HepG2 (cell line): ENCODE results near the gene P4HB. TPM values are rescaled to one million over a fixed set of nuclear protein-coding genes. Genes with fewer than 3 reads are reported as not detected.

Experiments
- ATF7 ChIP-seq, 2 experiments: fragments of 450-650 bp in 1 of 2; sonication (generic) in 1 of 2; formaldehyde crosslinking in 1 of 2; IDR thresholded peaks; 2 replicates each; pipeline versions ENCODE4 v1.4.0 to v1.6.1; 2016 to 2020; ENCODE audit warnings: antibody characterized with exemption in 1 of 2, mild to moderate bottlenecking in 1 of 2, missing genetic modification reagents in 1 of 2
- FOXK2 ChIP-seq: fragments of 450-650 bp; IDR thresholded peaks from 2 replicates; pipeline ENCODE4 v1.6.1; 2016
- FOXM1 ChIP-seq: sonication (generic); formaldehyde crosslinking; IDR thresholded peaks from 2 replicates; pipeline ENCODE4 v1.5.0; 2020; ENCODE audit warnings: missing genetic modification reagents
- HBP1 ChIP-seq: IDR thresholded peaks from 2 replicates; pipeline ENCODE4 v1.6.1; 2016; ENCODE audit warnings: low read depth, control low read depth
- HDAC1 ChIP-seq: sonication (generic); formaldehyde crosslinking; IDR thresholded peaks from 2 replicates; pipeline ENCODE4 v1.5.1; 2020; ENCODE audit warnings: mild to moderate bottlenecking, missing genetic modification reagents
- JDP2 ChIP-seq: sonication (generic); formaldehyde crosslinking; IDR thresholded peaks from 2 replicates; pipeline ENCODE4 v1.8.1; 2022; ENCODE audit warnings: missing genetic modification reagents, borderline replicate concordance
- RBM39 ChIP-seq: fragments of 200-400 bp; formaldehyde crosslinking; IDR thresholded peaks from one replicate; pipeline ENCODE4 v1.6.1; 2018; ENCODE audit warnings: antibody characterized with exemption, mild to moderate bottlenecking, low read depth, low read length; ENCODE audit not compliant: poor library complexity, severe bottlenecking
- TARDBP ChIP-seq: sonication (generic); formaldehyde crosslinking; IDR thresholded peaks from 2 replicates; pipeline ENCODE4 v1.8.0; 2022; ENCODE audit warnings: mild to moderate bottlenecking, missing genetic modification reagents
- ZEB1 ChIP-seq: IDR thresholded peaks from 2 replicates; pipeline ENCODE4 v1.6.1; 2012; ENCODE audit warnings: mild to moderate bottlenecking, low read depth, inconsistent platforms; ENCODE audit not compliant: insufficient replicate concordance
- ZNF121 ChIP-seq: sonication (generic); formaldehyde crosslinking; IDR thresholded peaks from 2 replicates; pipeline ENCODE4 v1.5.0; 2020; ENCODE audit warnings: mild to moderate bottlenecking, missing genetic modification reagents
- ZNF235 ChIP-seq: sonication (generic); formaldehyde crosslinking; IDR thresholded peaks from 2 replicates; pipeline ENCODE4 v1.8.1; 2023; ENCODE audit warnings: mild to moderate bottlenecking, missing genetic modification reagents, borderline replicate concordance
- ZNF326 ChIP-seq: sonication (generic); formaldehyde crosslinking; IDR thresholded peaks from 2 replicates; pipeline ENCODE4 v1.4.0; 2020; ENCODE audit warnings: missing genetic modification reagents, borderline replicate concordance
- ZNF350 ChIP-seq: sonication (generic); formaldehyde crosslinking; IDR thresholded peaks from 2 replicates; pipeline ENCODE4 v1.4.0; 2020; ENCODE audit warnings: mild to moderate bottlenecking, low read depth, missing genetic modification reagents, borderline replicate concordance
- ZNF382 ChIP-seq: sonication (generic); formaldehyde crosslinking; IDR thresholded peaks from 2 replicates; pipeline ENCODE4 v1.5.0; 2020; ENCODE audit warnings: missing genetic modification reagents, mild to moderate bottlenecking, borderline replicate concordance
- ZNF468 ChIP-seq: sonication (generic); formaldehyde crosslinking; IDR thresholded peaks from 2 replicates; pipeline ENCODE4 v1.8.0; 2022; ENCODE audit warnings: mild to moderate bottlenecking, moderate library complexity, missing genetic modification reagents
- ZNF562 ChIP-seq: sonication (generic); formaldehyde crosslinking; IDR thresholded peaks from 2 replicates; pipeline ENCODE4 v1.8.0; 2022; ENCODE audit warnings: missing genetic modification reagents, borderline replicate concordance
- ZNF577 ChIP-seq: sonication (generic); formaldehyde crosslinking; IDR thresholded peaks from 2 replicates; pipeline ENCODE4 v1.4.0; 2020; ENCODE audit warnings: mild to moderate bottlenecking, low read depth, missing genetic modification reagents, borderline replicate concordance
- ZNF709 ChIP-seq: sonication (generic); formaldehyde crosslinking; IDR thresholded peaks from 2 replicates; pipeline ENCODE4 v1.5.0; 2020; ENCODE audit warnings: mild to moderate bottlenecking, missing genetic modification reagents
- ZSCAN25 ChIP-seq: sonication (generic); formaldehyde crosslinking; IDR thresholded peaks from 2 replicates; pipeline ENCODE4 v1.8.0; 2022; ENCODE audit warnings: mild to moderate bottlenecking, missing genetic modification reagents
- polyA plus RNA-seq, 8 experiments: library from polyadenylated mRNA; depleted of rRNA in 3 of 8; stranded (reverse) in 7 of 8; unstranded in 1 of 8; fragments of >200 nt; fragmentation: Illumina TruSeq in 4 of 8; extraction: Trizol in 4 of 8; gene quantifications; 2 replicates each; pipeline versions ENCODE4 v1.2.1 to v1.2.3, GENCODE V29; 2011 to 2016; ENCODE audit warnings: low read depth in 4 of 8, missing spikeins in 1 of 8, mixed read lengths in 1 of 8; ENCODE audit not compliant: insufficient read depth in 1 of 8
- total RNA-seq, 5 experiments: library from RNA; depleted of rRNA; stranded (reverse); fragments of >200 nt; fragmentation: Illumina TruSeq; extraction: Trizol; gene quantifications; 2 replicates each; pipeline ENCODE4 v1.2.3, GENCODE V29; 2016; ENCODE audit warnings: low read depth in 1 of 5
- TF ChIP-seq, protein P1 (sequence below): sonication (generic); formaldehyde crosslinking; IDR thresholded peaks from 2 replicates; pipeline ENCODE4 v1.4.0; 2020; ENCODE audit warnings: missing genetic modification reagents, borderline replicate concordance
- TF ChIP-seq, protein P2 (sequence below): sonication (generic); formaldehyde crosslinking; IDR thresholded peaks from 2 replicates; pipeline ENCODE4 v1.5.0; 2020; ENCODE audit warnings: mild to moderate bottlenecking, missing genetic modification reagents, borderline replicate concordance

P4HB gene
- total and polyA plus RNA-seq, 2 of the 13 experiments (the other 11 are each of a cell fraction or from before 2014, with no cell fraction given): 185 to 782 TPM

DNA sequence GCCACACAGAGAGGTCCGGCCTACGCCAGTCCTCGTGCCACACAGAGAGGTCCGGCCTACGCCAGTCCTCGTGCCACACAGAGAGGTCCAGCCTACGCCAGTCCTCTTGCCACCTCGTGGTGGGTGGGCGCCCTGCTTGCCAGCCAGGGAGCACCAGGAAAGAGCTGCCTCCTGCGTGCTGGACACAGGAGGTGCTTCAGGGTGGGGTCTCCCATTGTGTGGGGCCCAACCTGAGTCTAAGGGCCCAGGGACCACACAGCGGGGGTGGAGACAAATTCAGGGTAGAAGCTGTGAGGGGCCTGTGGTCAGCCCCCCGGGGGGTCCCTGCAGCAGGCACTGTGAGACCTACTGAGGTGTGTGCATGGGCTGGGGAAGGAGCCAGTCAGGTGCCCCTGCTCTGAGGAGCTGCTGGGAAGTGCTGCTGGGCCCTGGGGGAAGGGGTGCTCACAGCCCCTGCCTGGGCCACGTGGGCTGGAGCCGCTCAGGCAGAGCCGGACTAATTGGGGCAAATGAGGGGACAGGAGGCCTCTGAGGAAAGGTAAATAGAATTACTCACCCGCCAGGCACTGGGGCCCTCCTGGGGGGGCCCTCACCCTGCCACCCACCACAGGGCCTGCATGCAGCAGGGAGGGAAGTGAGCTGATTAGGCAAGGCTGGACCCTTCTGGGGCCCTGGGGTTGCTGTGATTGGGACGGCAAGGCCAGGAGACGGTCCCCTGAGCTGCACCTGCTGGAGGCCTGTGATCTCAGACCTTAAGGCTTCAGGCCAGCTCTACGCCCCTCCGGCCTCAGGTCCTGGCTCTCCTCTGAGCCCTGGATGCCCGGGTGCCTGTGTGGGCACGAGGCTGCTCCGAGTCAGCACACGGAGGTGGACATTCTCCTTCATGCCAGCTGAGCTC, 45.3 kb downstream of the P4HB start (continued):
- TF ChIP-seq TARDBP (CRISPR knock-in tag): no peak; the same call in 1 of the 2 replicates
- no peak for TF ChIP-seq ZNF382 (CRISPR knock-in tag)
- TF ChIP-seq, protein P1, sequence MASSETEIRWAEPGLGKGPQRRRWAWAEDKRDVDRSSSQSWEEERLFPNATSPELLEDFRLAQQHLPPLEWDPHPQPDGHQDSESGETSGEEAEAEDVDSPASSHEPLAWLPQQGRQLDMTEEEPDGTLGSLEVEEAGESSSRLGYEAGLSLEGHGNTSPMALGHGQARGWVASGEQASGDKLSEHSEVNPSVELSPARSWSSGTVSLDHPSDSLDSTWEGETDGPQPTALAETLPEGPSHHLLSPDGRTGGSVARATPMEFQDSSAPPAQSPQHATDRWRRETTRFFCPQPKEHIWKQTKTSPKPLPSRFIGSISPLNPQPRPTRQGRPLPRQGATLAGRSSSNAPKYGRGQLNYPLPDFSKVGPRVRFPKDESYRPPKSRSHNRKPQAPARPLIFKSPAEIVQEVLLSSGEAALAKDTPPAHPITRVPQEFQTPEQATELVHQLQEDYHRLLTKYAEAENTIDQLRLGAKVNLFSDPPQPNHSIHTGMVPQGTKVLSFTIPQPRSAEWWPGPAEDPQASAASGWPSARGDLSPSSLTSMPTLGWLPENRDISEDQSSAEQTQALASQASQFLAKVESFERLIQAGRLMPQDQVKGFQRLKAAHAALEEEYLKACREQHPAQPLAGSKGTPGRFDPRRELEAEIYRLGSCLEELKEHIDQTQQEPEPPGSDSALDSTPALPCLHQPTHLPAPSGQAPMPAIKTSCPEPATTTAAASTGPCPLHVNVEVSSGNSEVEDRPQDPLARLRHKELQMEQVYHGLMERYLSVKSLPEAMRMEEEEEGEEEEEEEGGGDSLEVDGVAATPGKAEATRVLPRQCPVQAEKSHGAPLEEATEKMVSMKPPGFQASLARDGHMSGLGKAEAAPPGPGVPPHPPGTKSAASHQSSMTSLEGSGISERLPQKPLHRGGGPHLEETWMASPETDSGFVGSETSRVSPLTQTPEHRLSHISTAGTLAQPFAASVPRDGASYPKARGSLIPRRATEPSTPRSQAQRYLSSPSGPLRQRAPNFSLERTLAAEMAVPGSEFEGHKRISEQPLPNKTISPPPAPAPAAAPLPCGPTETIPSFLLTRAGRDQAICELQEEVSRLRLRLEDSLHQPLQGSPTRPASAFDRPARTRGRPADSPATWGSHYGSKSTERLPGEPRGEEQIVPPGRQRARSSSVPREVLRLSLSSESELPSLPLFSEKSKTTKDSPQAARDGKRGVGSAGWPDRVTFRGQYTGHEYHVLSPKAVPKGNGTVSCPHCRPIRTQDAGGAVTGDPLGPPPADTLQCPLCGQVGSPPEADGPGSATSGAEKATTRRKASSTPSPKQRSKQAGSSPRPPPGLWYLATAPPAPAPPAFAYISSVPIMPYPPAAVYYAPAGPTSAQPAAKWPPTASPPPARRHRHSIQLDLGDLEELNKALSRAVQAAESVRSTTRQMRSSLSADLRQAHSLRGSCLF (CRISPR knock-in tag): no peak
- TF ChIP-seq FOXM1 (CRISPR knock-in tag): no peak
- TF ChIP-seq ZSCAN25 (CRISPR knock-in tag): no peak
- TF ChIP-seq ZNF468: no peak
- TF ChIP-seq ZEB1: no peak
- no peak for TF ChIP-seq FOXK2
- no peak for TF ChIP-seq ZNF326 (CRISPR knock-in tag)
- no peak for TF ChIP-seq ZNF235 (CRISPR knock-in tag)
- no peak for TF ChIP-seq ATF7 (IDR thresholded peaks at IDR 0.05)
- TF ChIP-seq ATF7 (CRISPR knock-in tag; IDR thresholded peaks at IDR 0.05): 0 out of 2 replicates have a peak, but pooled peaks have one; percentile 40
- TF ChIP-seq, protein P2, sequence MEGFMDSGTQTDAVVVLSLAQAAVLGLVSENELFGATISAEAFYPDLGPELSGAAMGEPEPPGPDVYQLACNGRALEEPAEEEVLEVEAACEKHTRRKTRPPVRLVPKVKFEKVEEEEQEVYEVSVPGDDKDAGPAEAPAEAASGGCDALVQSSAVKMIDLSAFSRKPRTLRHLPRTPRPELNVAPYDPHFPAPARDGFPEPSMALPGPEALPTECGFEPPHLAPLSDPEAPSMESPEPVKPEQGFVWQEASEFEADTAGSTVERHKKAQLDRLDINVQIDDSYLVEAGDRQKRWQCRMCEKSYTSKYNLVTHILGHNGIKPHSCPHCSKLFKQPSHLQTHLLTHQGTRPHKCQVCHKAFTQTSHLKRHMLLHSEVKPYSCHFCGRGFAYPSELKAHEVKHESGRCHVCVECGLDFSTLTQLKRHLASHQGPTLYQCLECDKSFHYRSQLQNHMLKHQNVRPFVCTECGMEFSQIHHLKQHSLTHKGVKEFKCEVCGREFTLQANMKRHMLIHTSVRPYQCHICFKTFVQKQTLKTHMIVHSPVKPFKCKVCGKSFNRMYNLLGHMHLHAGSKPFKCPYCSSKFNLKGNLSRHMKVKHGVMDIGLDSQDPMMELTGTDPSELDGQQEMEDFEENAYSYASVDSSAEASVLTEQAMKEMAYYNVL (CRISPR knock-in tag): no peak
- peak; percentile 39 for TF ChIP-seq RBM39
- peak; percentile 61; the same call in 1 of the 2 replicates for TF ChIP-seq ZNF350 (CRISPR knock-in tag)
- no peak for TF ChIP-seq HBP1 (CRISPR knock-in tag)
- no peak; the same call in 1 of the 2 replicates for TF ChIP-seq HDAC1 (CRISPR knock-in tag)
- TF ChIP-seq ZNF121 (CRISPR knock-in tag): no peak
- no peak for TF ChIP-seq ZNF562 (CRISPR knock-in tag)
- no peak for TF ChIP-seq ZNF709 (CRISPR knock-in tag)
- no peak for TF ChIP-seq ZNF577 (CRISPR knock-in tag)
- no peak for TF ChIP-seq JDP2 (CRISPR knock-in tag)
